GM18867 (cell line): Measurements from ENCODE around the gene KCTD13.
"Not testable (repeated sequence)": the region's sequence is repeated elsewhere in the genome, so short reads cannot be mapped to it uniquely, and the experiment has no call there.

ENCODE experiments used
- ATAC-seq: cut with Tn5 transposase; IDR thresholded peaks from one replicate; pipeline ENCODE4 v1.9.1; 2021; ENCODE audit warnings: mild to moderate bottlenecking, moderate library complexity; ENCODE audit not compliant: unreplicated experiment

KCTD13 gene

GRCh38 chr16:29947897-29948296 is 21.9 kb upstream of the KCTD13 start:
- ATAC-seq = no peak

GRCh38 chr16:29943846-29944799 is 18.1 kb upstream of the KCTD13 start:
- ATAC-seq = no peak

- ATAC-seq = no peak
These were observed 14.6 kb upstream of the KCTD13 start for GRCh38 chr16:29940656-29941055.

- ATAC-seq = not testable (repeated sequence)
These were observed 5.7 kb upstream of the KCTD13 start for GRCh38 chr16:29931750-29932149.

GRCh38 chr16:29927070-29927905 is 1.3 kb upstream of the KCTD13 start:
- ATAC-seq = no peak

GRCh38 chr16:29926711-29927052 is 656 bp upstream of the KCTD13 start:
- ATAC-seq = no peak

GRCh38 chr16:29925105-29925756 is 795 bp downstream of the KCTD13 start:
- no peak for ATAC-seq

- no peak for ATAC-seq
These were observed 3.0 kb downstream of the KCTD13 start for GRCh38 chr16:29922986-29923501.

- no peak for ATAC-seq
These were observed 3.7 kb downstream of the KCTD13 start for GRCh38 chr16:29922326-29922725.

GRCh38 chr16:29921034-29921385 is 5.0 kb downstream of the KCTD13 start:
- no peak for ATAC-seq

GRCh38 chr16:29920288-29921033 is 5.6 kb downstream of the KCTD13 start:
- no peak for ATAC-seq

GRCh38 chr16:29916979-29917378 is 9.0 kb downstream of the KCTD13 start:
- ATAC-seq = no peak

GRCh38 chr16:29915590-29916247 is 10.3 kb downstream of the KCTD13 start:
- ATAC-seq = no peak

GRCh38 chr16:29913514-29913913 is 12.5 kb downstream of the KCTD13 start:
- no peak for ATAC-seq

GRCh38 chr16:29912087-29912486 is 13.9 kb downstream of the KCTD13 start:
- no peak for ATAC-seq

- no peak for ATAC-seq
These were observed 14.4 kb downstream of the KCTD13 start for GRCh38 chr16:29911676-29912010.

- no peak for ATAC-seq
These were observed 15.0 kb downstream of the KCTD13 start for GRCh38 chr16:29910819-29911675.

GRCh38 chr16:29909851-29910250 is 16.2 kb downstream of the KCTD13 start:
- not testable (repeated sequence) for ATAC-seq

- ATAC-seq = no peak
These were observed 16.6 kb downstream of the KCTD13 start for GRCh38 chr16:29909391-29909790.
